ENCODE results near the gene IFI27L2.

The IFI27L2 gene, protein sequence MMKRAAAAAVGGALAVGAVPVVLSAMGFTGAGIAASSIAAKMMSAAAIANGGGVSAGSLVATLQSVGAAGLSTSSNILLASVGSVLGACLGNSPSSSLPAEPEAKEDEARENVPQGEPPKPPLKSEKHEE

DNA sequence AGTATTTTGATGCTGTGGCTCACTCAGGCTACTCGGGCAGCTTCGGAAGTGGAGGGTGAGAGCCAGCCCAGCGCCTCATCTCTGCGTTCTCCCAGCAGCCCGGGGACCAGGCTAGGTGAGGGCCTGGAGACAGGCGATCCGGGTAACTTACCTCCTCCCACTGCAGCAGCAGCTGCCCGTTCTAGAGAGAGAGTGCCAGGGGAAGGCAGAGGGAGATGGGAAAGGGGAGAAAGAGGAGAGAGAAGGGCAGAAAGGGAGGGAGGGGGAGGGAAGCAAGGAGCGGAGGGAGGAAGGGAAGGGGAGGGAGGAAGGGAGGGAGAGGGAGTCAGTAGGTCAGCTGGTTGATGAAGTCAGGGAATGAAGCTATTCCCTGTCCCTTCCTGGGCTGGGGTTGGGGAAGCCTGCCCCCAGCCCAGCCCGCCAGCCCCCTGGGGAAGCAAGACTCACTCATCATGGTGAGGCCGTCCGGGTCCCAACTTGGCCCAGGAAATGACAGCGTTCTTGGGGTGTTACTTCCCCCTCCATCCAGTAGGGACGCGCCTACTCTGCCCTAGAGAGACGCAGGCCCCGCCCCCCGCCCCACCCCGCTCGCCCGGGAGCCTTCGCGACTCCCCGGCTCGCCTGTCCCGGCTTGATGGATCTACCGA is at the start of gene IFI27L2:
Gene IFI27L2, minus strand, starts transcription at position 494 of the 647 bp plus-strand sequence. Its CDS starts 40 bp downstream, at position 454.
- Histone ChIP-seq H3K27me3 (ENCODE audit: insufficient read depth, low read length) (no peaks in the 10 kb centered on the region), H3F3A (ENCODE audit: insufficient read depth, low read length) (no peaks in the 10 kb centered on the region), H3K9me3 (ENCODE audit: low read length) (no peaks in the 10 kb centered on the region), H3K9ac (ENCODE audit: low read length) (peak within 1 kb of the TSS; percentile 28; the same call in 1 of the 2 replicates), H3K4me1 (ENCODE audit: insufficient read depth, low read length, severe bottlenecking) (peaks cover 13% of the 10 kb centered on the region), H2AFZ (ENCODE audit: low read length) (peak within 1 kb of the TSS; percentile 65; the same call in 1 of the 2 replicates), H3K4me3 (ENCODE audit: low read depth, low read length, poor library complexity, severe bottlenecking) (peak within 1 kb of the TSS; percentile 60), H3K9me2 (ENCODE audit: low read depth, low read length) (no peaks in the 10 kb centered on the region), H3K27ac (ENCODE audit: low read depth, low read length, poor library complexity, severe bottlenecking) (no peak within 1 kb of the TSS), H3K36me3 (ENCODE audit: insufficient read depth, low read length) (no peaks in the 10 kb centered on the region), H3K4me2 (ENCODE audit: low read length) (peak within 1 kb of the TSS; percentile 73), H3K79me2 (ENCODE audit: insufficient read depth, low read length) (no peaks in the 10 kb centered on the region), H4K20me1 (ENCODE audit: insufficient read depth, low read length) (no peaks in the 10 kb centered on the region)
- TF ChIP-seq, protein P1, sequence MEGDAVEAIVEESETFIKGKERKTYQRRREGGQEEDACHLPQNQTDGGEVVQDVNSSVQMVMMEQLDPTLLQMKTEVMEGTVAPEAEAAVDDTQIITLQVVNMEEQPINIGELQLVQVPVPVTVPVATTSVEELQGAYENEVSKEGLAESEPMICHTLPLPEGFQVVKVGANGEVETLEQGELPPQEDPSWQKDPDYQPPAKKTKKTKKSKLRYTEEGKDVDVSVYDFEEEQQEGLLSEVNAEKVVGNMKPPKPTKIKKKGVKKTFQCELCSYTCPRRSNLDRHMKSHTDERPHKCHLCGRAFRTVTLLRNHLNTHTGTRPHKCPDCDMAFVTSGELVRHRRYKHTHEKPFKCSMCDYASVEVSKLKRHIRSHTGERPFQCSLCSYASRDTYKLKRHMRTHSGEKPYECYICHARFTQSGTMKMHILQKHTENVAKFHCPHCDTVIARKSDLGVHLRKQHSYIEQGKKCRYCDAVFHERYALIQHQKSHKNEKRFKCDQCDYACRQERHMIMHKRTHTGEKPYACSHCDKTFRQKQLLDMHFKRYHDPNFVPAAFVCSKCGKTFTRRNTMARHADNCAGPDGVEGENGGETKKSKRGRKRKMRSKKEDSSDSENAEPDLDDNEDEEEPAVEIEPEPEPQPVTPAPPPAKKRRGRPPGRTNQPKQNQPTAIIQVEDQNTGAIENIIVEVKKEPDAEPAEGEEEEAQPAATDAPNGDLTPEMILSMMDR (IDR thresholded peaks at IDR 0.05; ENCODE audit: low read length) = no peak
- TF ChIP-seq EZH2 (IDR thresholded peaks at IDR 0.05; ENCODE audit: borderline replicate concordance, low read length) = no peak

DNA sequence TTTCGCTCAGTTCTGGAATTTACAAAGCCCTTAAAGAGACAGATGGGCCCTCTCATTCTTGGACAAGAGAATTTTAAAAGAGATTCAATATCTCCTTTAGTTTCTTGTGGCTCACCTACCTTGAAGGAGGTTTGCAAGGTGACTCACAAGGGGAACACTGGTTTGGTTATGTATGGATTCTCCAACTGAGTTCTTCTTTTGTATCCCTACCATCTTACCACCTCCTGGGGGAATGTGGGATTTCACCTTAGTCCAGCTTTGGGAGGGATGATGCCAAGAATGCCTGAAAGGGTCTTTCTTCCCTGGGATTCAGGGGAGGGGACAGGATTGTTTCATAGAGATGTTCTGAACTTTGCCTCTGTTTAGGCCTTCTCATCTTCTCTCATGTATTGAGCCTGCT is 48.4 kb upstream of the IFI27L2 start:
- Histone ChIP-seq H3K27ac (ENCODE audit: low read depth, low read length, poor library complexity, severe bottlenecking) (no peak overlapping the region), H3K9ac (ENCODE audit: low read length) (no peak overlapping the region), H3F3A (ENCODE audit: insufficient read depth, low read length) (no peaks in the 10 kb centered on the region), H3K9me2 (ENCODE audit: low read depth, low read length) (no peaks in the 10 kb centered on the region), H3K4me3 (ENCODE audit: low read depth, low read length, poor library complexity, severe bottlenecking) (no peak overlapping the region), H4K20me1 (ENCODE audit: insufficient read depth, low read length) (no peaks in the 10 kb centered on the region), H3K4me1 (ENCODE audit: insufficient read depth, low read length, severe bottlenecking) (peaks cover 8% of the 10 kb centered on the region), H3K79me2 (ENCODE audit: insufficient read depth, low read length) (no peaks in the 10 kb centered on the region), H2AFZ (ENCODE audit: low read length) (no peak overlapping the region), H3K9me3 (ENCODE audit: low read length) (no peaks in the 10 kb centered on the region), H3K4me2 (ENCODE audit: low read length) (no peak overlapping the region), H3K27me3 (ENCODE audit: insufficient read depth, low read length) (no peaks in the 10 kb centered on the region; the same call in 1 of the 2 replicates), H3K36me3 (ENCODE audit: insufficient read depth, low read length) (no peaks in the 10 kb centered on the region)
- TF ChIP-seq, protein P1 (IDR thresholded peaks at IDR 0.05; ENCODE audit: low read length) = no peak
- no peak for TF ChIP-seq EZH2 (IDR thresholded peaks at IDR 0.05; ENCODE audit: borderline replicate concordance, low read length)

DNA sequence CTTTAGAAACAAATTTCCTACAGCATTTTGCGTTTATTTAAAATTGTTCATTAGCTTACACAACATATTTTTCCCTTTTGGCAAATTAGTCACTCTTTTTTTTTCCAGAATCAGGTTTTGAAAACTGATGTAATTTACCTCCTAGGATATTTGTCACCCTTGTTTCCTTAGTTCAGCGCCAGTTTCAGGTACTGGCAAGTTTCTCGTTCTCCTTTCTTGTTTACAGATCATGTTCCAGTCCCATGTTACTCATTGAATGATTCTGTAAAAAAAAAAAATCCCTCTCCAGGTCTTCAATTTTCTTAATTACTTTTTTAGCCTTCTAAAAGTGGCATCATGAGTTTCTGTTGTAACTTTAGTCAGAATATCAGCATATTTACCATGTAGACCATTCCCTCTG is 47.4 kb upstream of the IFI27L2 start:
- TF ChIP-seq, protein P1 (IDR thresholded peaks at IDR 0.05; ENCODE audit: low read length) = no peak
- no peak for TF ChIP-seq EZH2 (IDR thresholded peaks at IDR 0.05; ENCODE audit: borderline replicate concordance, low read length)
- H2AFZ ChIP-seq (ENCODE audit: low read length) = no peak overlapping the region
- H3F3A ChIP-seq (ENCODE audit: insufficient read depth, low read length) = no peaks in the 10 kb centered on the region
- no peaks in the 10 kb centered on the region for H3K36me3 ChIP-seq (ENCODE audit: insufficient read depth, low read length)
- no peak overlapping the region for H3K4me3 ChIP-seq (ENCODE audit: low read depth, low read length, poor library complexity, severe bottlenecking)
- H3K27ac ChIP-seq (ENCODE audit: low read depth, low read length, poor library complexity, severe bottlenecking) = no peak overlapping the region
- no peaks in the 10 kb centered on the region for H4K20me1 ChIP-seq (ENCODE audit: insufficient read depth, low read length)
- no peak overlapping the region for H3K9ac ChIP-seq (ENCODE audit: low read length)
- H3K4me1 ChIP-seq (ENCODE audit: insufficient read depth, low read length, severe bottlenecking) = peaks cover 8% of the 10 kb centered on the region
- H3K79me2 ChIP-seq (ENCODE audit: insufficient read depth, low read length) = no peaks in the 10 kb centered on the region
- H3K27me3 ChIP-seq (ENCODE audit: insufficient read depth, low read length) = no peaks in the 10 kb centered on the region; the same call in 1 of the 2 replicates
- no peak overlapping the region for H3K4me2 ChIP-seq (ENCODE audit: low read length)
- H3K9me3 ChIP-seq (ENCODE audit: low read length) = no peaks in the 10 kb centered on the region
- no peaks in the 10 kb centered on the region for H3K9me2 ChIP-seq (ENCODE audit: low read depth, low read length)

Measured in OCI-LY1 (cell line).